Testis (tissue), 3 donors: ENCODE data around the gene B3GAT1. TPM values are rescaled to one million over a fixed set of nuclear protein-coding genes. Genes with fewer than 3 reads are reported as not detected.

ENCODE experiments used
- DNase-seq: peaks from one replicate; pipeline ENCODE4 v3.0.0-alpha.2; 2019
- H3K27ac ChIP-seq, 2 donors: fragments of 200-600 bp; sonication (generic); one replicate each; pipeline ENCODE4 v1.5.1; 2019
- H3K27me3 ChIP-seq: fragments of 200-600 bp; sonication (generic); one replicate; pipeline ENCODE4 v1.5.1; 2019
- H3K36me3 ChIP-seq: fragments of 200-600 bp; sonication (generic); one replicate; pipeline ENCODE4 v1.5.1; 2017; ENCODE audit warnings: low read depth; ENCODE audit errors: missing control alignments
- H3K4me1 ChIP-seq: fragments of 200-600 bp; sonication (generic); one replicate; pipeline ENCODE4 v1.5.1; 2019
- H3K4me3 ChIP-seq, 2 donors: fragments of 200-600 bp; sonication (generic); one replicate each; pipeline ENCODE4 v1.5.1; 2017 to 2019
- H3K9me3 ChIP-seq: fragments of 200-600 bp; sonication (generic); one replicate; pipeline ENCODE4 v1.5.1; 2017
- POLR2A ChIP-seq: fragments of 450-650 bp; IDR thresholded peaks from one replicate; pipeline ENCODE4 v1.6.1; 2017; ENCODE audit warnings: antibody characterized with exemption, mild to moderate bottlenecking, moderate library complexity
- WGBS, 2 donors: methylation state at CpG; one replicate each; pipeline ENCODE4 v1.1.5; 2018; 5-methylcytosine and 5-hydroxymethylcytosine counted together
- intact Hi-C: fragments of 100-400 bp; cut with DNase I; formaldehyde crosslinking; loops from one replicate; pipeline ENCODE4 v1.15.1; 2023; ENCODE audit warnings: low total_unique reads
- polyA plus RNA-seq: library from polyadenylated mRNA; stranded (reverse); fragments of 350-450 nt; fragmentation: Illumina TruSeq; extraction: RNeasy Lipid Tissue Mini Kit (QIAGEN cat#74804); gene quantifications from one replicate; pipeline ENCODE4 v1.2.3, GENCODE V29; 2014; ENCODE audit warnings: low read depth, low replicate concordance; ENCODE audit not compliant: insufficient read depth
- total RNA-seq, 2 donors: library from RNA; depleted of rRNA; stranded (reverse); fragments of >200 nt; gene quantifications; one replicate each; pipeline ENCODE4 v1.2.3, GENCODE V29; 2016
- TF ChIP-seq, protein P1 (sequence below), 3 experiments: fragments of 450-650 bp in 2 of 3; fragments of 200-600 bp in 1 of 3; sonication (generic) in 1 of 3; IDR thresholded peaks; one replicate each; pipeline ENCODE4 v1.5.1; 2016 to 2019; ENCODE audit warnings: antibody characterized with exemption in 3 of 3, mild to moderate bottlenecking in 2 of 3, moderate library complexity in 1 of 3

B3GAT1 gene
- total and polyA plus RNA-seq, 3 donors from 2014 or later: 2.7 to 4.3 (median 3.0) TPM

DNA sequence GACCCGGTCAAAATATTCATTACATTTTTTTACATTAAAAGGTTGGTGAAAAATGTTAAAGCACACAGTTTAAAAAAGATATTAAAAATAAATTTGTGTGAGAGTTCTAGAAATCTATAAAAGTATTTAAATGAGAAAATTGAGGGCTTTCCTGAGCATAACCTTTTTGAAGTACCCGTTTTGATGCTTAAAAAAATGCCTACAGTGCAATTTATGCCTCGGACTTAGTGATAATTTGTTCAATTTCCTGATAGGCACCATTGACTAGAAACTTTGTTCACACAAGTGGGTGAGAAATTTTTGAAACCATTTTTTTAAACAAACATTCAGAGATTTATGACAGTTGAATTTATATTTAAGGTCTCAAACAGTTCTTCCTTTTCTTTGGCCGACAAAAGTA, 29.7 kb upstream of the B3GAT1 start:
- H3K4me1 ChIP-seq: no peaks in the 10 kb centered on the region
- H3K27ac ChIP-seq: no peak overlapping the region
- H3K27me3 ChIP-seq: no peaks in the 10 kb centered on the region
- WGBS, 2 donors: 79 to 83% methylated on average over 4 of the region's 4 CpGs
- no peaks in the 10 kb centered on the region for H3K36me3 ChIP-seq
- H3K9me3 ChIP-seq: no peaks in the 10 kb centered on the region
- DNase-seq: no peak
- no peak overlapping the region for H3K4me3 ChIP-seq
- intact Hi-C loops: no loop called here
- no peak for TF ChIP-seq POLR2A
- TF ChIP-seq, protein P1, sequence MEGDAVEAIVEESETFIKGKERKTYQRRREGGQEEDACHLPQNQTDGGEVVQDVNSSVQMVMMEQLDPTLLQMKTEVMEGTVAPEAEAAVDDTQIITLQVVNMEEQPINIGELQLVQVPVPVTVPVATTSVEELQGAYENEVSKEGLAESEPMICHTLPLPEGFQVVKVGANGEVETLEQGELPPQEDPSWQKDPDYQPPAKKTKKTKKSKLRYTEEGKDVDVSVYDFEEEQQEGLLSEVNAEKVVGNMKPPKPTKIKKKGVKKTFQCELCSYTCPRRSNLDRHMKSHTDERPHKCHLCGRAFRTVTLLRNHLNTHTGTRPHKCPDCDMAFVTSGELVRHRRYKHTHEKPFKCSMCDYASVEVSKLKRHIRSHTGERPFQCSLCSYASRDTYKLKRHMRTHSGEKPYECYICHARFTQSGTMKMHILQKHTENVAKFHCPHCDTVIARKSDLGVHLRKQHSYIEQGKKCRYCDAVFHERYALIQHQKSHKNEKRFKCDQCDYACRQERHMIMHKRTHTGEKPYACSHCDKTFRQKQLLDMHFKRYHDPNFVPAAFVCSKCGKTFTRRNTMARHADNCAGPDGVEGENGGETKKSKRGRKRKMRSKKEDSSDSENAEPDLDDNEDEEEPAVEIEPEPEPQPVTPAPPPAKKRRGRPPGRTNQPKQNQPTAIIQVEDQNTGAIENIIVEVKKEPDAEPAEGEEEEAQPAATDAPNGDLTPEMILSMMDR (IDR thresholded peaks at IDR 0.05): no peak

DNA sequence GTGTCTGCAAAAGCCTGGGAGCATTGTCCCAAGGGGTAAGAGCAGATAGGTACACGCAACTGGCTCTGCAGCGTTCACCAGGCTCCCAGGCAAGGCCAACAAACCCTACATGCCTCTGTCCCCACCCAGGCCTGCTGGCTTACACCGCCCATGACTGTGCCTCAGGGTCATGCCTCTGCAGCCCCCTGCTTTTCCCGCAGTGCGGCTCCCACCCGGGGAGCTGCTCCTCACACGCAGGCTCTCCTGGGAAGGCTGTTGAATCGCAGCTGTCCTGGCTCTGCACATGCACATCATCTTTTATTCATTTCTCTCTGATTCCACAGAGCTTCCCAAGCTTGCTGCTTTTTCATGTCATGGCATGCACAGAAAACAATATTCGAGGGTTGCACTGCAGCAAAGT, 29.2 kb upstream of the B3GAT1 start:
- H3K27me3 ChIP-seq: no peaks in the 10 kb centered on the region
- no peak for TF ChIP-seq POLR2A
- TF ChIP-seq, protein P1 (IDR thresholded peaks at IDR 0.05): no peak
- 74 to 77% methylated on average over 9 of the region's 9 CpGs for WGBS, 2 donors
- H3K36me3 ChIP-seq: no peaks in the 10 kb centered on the region
- H3K9me3 ChIP-seq: no peaks in the 10 kb centered on the region
- H3K4me1 ChIP-seq: no peaks in the 10 kb centered on the region
- intact Hi-C loops: no loop called here
- no peak overlapping the region for H3K27ac ChIP-seq
- no peak overlapping the region for H3K4me3 ChIP-seq
- no peak for DNase-seq

- intact Hi-C loops: no loop called here
- H3K27ac ChIP-seq: no peak overlapping the region
- no peak for DNase-seq
- H3K27me3 ChIP-seq: no peaks in the 10 kb centered on the region
- 74 to 84% methylated on average over 4 of the region's 4 CpGs for WGBS, 2 donors
- TF ChIP-seq, protein P1 (IDR thresholded peaks at IDR 0.05): no peak
- H3K9me3 ChIP-seq: no peaks in the 10 kb centered on the region
- H3K36me3 ChIP-seq: no peaks in the 10 kb centered on the region
- no peaks in the 10 kb centered on the region for H3K4me1 ChIP-seq
- no peak overlapping the region for H3K4me3 ChIP-seq
Observed at GRCh38 chr11:134440851-134441250, 28.8 kb upstream of the B3GAT1 start.

- intact Hi-C loops: no loop called here
- H3K4me3 ChIP-seq: no peak overlapping the region
- DNase-seq: no peak
- no peaks in the 10 kb centered on the region for H3K36me3 ChIP-seq
- TF ChIP-seq, protein P1 (IDR thresholded peaks at IDR 0.05): no peak
- TF ChIP-seq POLR2A: no peak
- WGBS, 2 donors: 69 to 72% methylated on average over 21 of the region's 21 CpGs
- H3K4me1 ChIP-seq: no peaks in the 10 kb centered on the region
- H3K27ac ChIP-seq: no peak overlapping the region
- H3K9me3 ChIP-seq: no peaks in the 10 kb centered on the region
- no peaks in the 10 kb centered on the region for H3K27me3 ChIP-seq
Observed at GRCh38 chr11:134438542-134439537, 26.8 kb upstream of the B3GAT1 start.
